A204.1 (cell line): ENCODE measurements around the gene DSCAM.

Experiments
- FAIRE-seq: peaks from 2 replicates; lab custom pipeline; 2012; peaks lifted over from hg19 to GRCh38; lab: Jason Lieb, UNC

DSCAM gene

GRCh38 chr21:40840401-40841125, 6.4 kb downstream of the DSCAM start:
- FAIRE-seq: no peak

- FAIRE-seq: no peak
These were observed 7.4 kb downstream of the DSCAM start for GRCh38 chr21:40839521-40839920.

DNA sequence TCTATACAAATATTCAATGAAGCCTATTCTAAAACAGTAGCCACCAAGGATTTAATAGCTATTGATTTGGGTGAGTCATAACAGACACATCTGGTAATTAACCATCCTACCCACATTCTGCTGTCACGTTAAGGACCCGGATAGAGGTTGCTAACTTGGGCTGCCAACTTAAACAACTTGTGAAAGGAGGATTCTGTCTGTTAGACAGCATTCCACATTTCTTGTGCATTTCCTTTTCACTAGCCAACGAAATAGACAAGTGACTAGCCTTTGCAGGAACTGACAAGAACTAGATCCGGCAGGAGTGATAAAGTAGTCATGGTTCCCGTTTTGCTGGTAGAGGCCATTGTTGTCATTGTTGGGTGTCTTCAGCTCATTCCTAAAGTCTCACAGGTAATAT, 9.5 kb downstream of the DSCAM start:
- no peak for FAIRE-seq

GRCh38 chr21:40835184-40835694, 11.7 kb downstream of the DSCAM start:
- no peak for FAIRE-seq

GRCh38 chr21:40833184-40833583, 13.8 kb downstream of the DSCAM start:
- FAIRE-seq: no peak

- no peak for FAIRE-seq
These were observed 14.6 kb downstream of the DSCAM start for GRCh38 chr21:40832316-40832715.

DNA sequence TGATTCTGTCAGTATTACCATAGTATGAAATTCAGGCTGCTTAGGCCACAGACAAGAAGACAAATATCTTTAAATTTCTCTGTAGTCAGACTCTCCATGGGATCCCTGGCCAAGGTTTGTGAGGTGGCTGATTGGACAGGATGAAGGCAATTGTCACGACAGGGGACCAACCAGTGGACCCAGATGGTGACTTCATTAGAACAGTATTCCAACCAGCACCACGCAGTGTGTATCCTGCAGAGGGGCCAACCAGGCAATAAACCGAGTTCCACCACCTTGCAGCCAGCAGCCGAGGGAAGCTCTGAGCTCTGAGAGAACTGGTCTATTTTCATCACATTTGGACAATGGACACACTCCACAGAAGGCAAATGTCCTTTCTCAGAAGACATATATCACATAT, 16.1 kb downstream of the DSCAM start:
- FAIRE-seq: no peak

DNA sequence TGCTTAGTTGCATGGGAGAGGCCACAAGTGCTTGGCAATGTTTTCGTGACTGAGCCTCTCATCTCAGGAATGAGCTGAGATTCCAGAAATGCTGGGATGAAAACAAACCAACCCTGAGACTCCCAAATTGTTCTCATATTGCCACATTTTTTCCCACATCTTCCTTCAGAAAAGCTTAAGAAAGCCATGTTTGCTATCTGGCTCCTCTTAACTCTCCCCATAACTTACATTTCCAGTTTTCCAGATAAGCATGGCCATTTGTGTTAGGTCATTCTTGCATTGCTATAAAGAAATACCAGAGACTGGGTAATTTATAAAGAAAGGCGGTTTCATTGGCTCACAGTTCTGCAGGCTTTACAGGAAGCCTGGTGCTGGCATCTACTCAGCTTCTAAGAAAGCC, 17.2 kb downstream of the DSCAM start:
- no peak for FAIRE-seq

DNA sequence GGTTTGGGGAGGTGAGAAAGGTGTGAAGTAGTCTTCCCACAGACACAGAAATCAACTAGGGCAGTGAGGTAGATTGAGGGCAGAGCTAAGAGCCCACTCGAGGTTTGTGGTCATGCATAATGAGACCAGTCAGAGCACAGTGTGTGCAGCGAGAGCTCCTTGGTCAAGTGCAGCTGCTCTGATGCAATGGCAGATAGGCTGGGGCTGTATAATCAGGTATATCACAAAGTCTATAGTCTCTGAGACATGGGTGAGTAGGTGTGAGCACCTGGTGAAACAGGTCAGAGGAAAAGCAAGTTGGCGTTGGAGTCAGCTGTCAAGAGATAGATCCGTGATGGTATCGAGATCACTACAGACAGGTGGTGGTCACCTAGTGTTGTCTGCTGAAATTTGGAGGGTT, 17.6 kb downstream of the DSCAM start:
- FAIRE-seq: no peak

DNA sequence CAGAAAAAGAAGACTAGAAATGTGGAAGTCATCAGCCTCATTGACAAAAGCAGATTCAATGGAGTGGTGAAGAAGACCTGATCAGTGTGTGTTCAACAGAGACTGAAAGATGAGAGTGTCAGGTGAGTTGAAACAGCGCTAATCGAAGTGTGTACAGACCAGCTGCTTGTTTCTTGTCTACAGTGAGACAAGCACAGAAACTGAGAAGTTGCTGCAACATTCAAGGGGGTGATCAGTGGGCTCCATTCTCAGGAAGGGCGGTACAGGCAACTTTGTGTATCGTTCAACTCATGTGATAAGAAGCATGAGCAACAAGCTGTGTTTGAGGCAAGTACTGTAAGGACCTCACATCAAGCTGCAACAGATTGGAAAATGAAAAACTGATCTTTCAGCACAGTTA, 19.4 kb downstream of the DSCAM start:
- FAIRE-seq: no peak

GRCh38 chr21:40819071-40819900, 27.7 kb downstream of the DSCAM start:
- FAIRE-seq: no peak

DNA sequence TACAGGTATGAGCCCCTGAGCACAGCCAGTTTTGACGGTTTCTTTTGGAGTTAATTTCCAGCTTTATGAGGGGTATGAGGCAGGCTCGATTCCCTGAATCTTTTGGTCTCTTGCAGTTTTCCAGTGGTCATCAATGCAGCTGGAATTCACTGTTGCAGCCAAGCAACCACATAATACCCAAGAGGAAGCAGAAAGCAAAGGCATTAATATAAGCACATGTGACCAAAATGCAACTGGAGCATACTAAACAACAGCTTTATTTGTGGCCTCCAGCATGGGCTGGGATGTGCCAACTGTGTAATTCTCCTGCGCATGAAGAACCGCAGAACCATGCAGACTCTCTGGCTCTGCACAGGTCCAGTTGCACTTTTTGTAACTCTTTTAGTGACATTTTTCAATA, 33.0 kb downstream of the DSCAM start:
- FAIRE-seq: no peak

- no peak for FAIRE-seq
These were observed 37.2 kb downstream of the DSCAM start for GRCh38 chr21:40809673-40810197.

DNA sequence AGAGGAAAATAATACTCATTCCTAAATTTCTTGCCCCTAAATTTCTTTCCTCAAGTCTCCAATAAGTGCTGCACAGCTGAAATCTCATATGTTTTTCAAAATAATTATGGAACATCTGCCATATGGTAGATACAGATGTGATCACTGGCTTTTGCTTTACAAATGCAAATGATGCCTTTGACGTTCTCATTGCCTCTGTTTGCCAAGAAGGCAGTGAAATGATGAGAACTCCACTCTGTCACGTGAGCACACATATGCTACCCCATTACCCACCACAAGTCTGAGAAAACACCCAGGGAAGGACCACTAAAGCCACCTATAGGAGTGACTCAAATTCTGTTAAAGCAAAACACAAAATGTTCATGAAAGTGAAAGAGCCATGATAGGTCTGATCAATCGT, 43.9 kb downstream of the DSCAM start:
- FAIRE-seq: no peak

- FAIRE-seq: no peak
These were observed 46.8 kb downstream of the DSCAM start for GRCh38 chr21:40800126-40800525.

- FAIRE-seq: no peak
These were observed 49.1 kb downstream of the DSCAM start for GRCh38 chr21:40797891-40798290.

- FAIRE-seq: no peak
These were observed 49.5 kb downstream of the DSCAM start for GRCh38 chr21:40797410-40797809.

- FAIRE-seq: no peak
These were observed 50.5 kb downstream of the DSCAM start for GRCh38 chr21:40796464-40796863.

- no peak for FAIRE-seq
These were observed 51.6 kb downstream of the DSCAM start for GRCh38 chr21:40795313-40795712.

GRCh38 chr21:40792691-40793456, 54.1 kb downstream of the DSCAM start:
- FAIRE-seq: no peak

DNA sequence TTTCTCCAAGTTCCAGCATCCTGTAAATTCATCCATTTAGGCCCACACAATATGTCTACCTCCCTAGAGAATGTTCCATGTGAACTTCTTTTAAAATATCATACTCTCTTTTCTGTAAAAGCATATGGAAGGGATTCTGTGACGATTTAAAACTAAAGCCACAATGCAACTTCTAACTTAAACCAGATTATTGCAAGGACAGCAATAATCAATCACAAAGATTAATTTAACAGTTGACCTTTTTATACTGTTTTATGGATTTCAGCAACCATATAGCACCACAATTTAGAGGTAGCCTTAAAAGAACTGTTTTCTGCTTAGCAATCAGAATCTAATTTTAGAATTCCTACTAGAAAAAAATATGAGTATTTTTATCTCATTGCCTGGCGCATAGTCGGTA, 58.3 kb downstream of the DSCAM start:
- FAIRE-seq: no peak

DNA sequence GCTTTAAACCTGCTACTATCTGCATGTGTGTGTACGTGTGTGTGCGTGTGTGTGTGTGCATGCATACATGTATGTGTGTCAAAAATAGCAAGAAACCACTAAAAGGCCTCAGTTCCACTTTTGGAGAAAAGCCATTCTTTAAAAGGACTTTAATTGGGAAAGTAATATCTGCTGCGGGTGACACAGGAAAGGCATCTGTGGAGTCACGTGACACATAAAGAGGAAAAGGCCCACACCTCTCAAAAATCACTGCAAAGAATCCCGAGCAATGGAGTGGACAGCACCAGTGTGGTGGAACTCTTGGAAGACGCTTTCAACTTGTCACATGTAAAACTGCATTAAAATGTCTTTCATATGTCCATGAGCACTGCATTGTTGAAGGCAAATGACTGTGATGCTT, 63.6 kb downstream of the DSCAM start:
- FAIRE-seq: no peak
